ENCODE measurements around the gene CCDC122.

DNA sequence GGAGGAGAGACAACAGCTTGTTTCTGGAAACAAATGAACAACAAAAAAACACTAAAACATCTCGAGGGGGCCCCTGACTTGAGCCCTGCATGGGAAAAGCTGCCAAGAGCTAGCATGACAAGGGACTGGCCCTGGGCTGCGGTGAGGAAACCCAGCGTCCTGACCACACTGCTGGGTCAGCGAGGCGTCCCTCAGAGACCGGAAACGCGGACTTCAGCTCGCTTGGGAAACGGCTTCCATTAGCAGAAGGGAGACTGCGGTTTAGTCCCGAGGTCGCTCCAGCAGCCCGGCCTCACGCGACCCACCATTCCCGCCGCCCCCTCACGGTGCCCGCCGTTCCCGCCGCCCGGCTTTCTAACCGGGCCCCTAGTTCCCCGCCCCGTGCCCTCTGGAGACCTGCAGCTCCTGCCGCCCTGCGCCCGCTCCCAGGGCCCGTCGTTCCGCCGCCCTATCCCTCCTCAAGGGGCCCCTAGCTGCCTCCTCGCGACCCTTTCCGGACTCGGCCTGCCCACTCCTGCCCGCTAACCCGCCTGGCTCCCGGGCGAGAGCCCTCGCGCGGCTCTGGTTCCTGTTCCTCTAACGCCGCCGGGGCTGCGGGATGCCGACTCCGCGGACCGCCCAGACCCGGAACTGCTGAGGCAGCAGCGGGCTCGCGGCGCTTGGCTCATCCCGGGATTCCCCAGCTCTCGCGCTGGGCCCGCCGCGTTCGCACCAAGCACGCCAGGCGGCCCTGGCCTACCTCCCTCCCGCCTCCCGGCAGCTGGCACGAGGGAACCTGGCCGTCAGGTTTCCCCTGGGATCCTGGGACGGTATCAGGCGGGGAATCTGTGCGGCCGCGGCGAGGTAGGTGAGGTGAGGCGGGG lies at the start of gene CCDC122:
- TF ChIP-seq, protein P1, sequence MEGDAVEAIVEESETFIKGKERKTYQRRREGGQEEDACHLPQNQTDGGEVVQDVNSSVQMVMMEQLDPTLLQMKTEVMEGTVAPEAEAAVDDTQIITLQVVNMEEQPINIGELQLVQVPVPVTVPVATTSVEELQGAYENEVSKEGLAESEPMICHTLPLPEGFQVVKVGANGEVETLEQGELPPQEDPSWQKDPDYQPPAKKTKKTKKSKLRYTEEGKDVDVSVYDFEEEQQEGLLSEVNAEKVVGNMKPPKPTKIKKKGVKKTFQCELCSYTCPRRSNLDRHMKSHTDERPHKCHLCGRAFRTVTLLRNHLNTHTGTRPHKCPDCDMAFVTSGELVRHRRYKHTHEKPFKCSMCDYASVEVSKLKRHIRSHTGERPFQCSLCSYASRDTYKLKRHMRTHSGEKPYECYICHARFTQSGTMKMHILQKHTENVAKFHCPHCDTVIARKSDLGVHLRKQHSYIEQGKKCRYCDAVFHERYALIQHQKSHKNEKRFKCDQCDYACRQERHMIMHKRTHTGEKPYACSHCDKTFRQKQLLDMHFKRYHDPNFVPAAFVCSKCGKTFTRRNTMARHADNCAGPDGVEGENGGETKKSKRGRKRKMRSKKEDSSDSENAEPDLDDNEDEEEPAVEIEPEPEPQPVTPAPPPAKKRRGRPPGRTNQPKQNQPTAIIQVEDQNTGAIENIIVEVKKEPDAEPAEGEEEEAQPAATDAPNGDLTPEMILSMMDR (IDR thresholded peaks at IDR 0.05 in 2 of 3, conservative IDR thresholded peaks at IDR 0.05 in 1 of 3; ENCODE audit: insufficient read depth in 2 of 3, low read depth in 1 of 3, low read length in 3 of 3): no peak
- TF ChIP-seq ZNF274 (IDR thresholded peaks at IDR 0.05; ENCODE audit: borderline replicate concordance, low read depth, low read length) (no peak), PHB (CRISPR knock-in tag; IDR thresholded peaks at IDR 0.05) (no peak)
- TF ChIP-seq, protein P2, sequence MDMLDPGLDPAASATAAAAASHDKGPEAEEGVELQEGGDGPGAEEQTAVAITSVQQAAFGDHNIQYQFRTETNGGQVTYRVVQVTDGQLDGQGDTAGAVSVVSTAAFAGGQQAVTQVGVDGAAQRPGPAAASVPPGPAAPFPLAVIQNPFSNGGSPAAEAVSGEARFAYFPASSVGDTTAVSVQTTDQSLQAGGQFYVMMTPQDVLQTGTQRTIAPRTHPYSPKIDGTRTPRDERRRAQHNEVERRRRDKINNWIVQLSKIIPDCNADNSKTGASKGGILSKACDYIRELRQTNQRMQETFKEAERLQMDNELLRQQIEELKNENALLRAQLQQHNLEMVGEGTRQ (CRISPR knock-in tag; IDR thresholded peaks at IDR 0.05): no peak

All from K562 (cell line).